GM21367 (cell line): Measurements from ENCODE around the gene RIIAD1.

ENCODE experiments used
- ATAC-seq: cut with Tn5 transposase; IDR thresholded peaks from one replicate; pipeline ENCODE4 v1.9.1; 2021; ENCODE audit not compliant: unreplicated experiment

Gene RIIAD1

GRCh38 chr1:151710187-151710840 is 11.0 kb upstream of the RIIAD1 start:
- ATAC-seq = no peak

GRCh38 chr1:151711044-151711800 is 10.1 kb upstream of the RIIAD1 start:
- no peak for ATAC-seq

- ATAC-seq = no peak
Measured at GRCh38 chr1:151711951-151712350, 9.4 kb upstream of the RIIAD1 start.

- no peak for ATAC-seq
Measured at GRCh38 chr1:151713044-151713443, 8.3 kb upstream of the RIIAD1 start.

- ATAC-seq = no peak
Measured at GRCh38 chr1:151713874-151714273, 7.4 kb upstream of the RIIAD1 start.

GRCh38 chr1:151714820-151715725 is 6.2 kb upstream of the RIIAD1 start:
- ATAC-seq = no peak

GRCh38 chr1:151715726-151716404 is 5.5 kb upstream of the RIIAD1 start:
- no peak for ATAC-seq

GRCh38 chr1:151716405-151716762 is 4.9 kb upstream of the RIIAD1 start:
- ATAC-seq = no peak

- ATAC-seq = no peak
Measured at GRCh38 chr1:151716771-151717631, 4.3 kb upstream of the RIIAD1 start, which contains the start of gene CELF3. Gene CELF3, minus strand, starts transcription at chr1:151716803. Its CDS starts 783 bp downstream, at chr1:151716020.

- ATAC-seq = no peak
Measured at GRCh38 chr1:151718011-151718431, 3.3 kb upstream of the RIIAD1 start.

GRCh38 chr1:151718666-151719065 is 2.7 kb upstream of the RIIAD1 start:
- ATAC-seq = no peak

GRCh38 chr1:151720125-151720524 is 1.2 kb upstream of the RIIAD1 start:
- no peak for ATAC-seq

GRCh38 chr1:151720554-151720953 is 768 bp upstream of the RIIAD1 start:
- ATAC-seq = no peak

- ATAC-seq = no peak
Measured at GRCh38 chr1:151721788-151722510, 627 bp downstream of the RIIAD1 start.

- ATAC-seq = no peak
Measured at GRCh38 chr1:151723726-151724370, 2.5 kb downstream of the RIIAD1 start.

GRCh38 chr1:151728151-151729054 is 7.1 kb downstream of the RIIAD1 start:
- ATAC-seq = no peak

- ATAC-seq = no peak
Measured at GRCh38 chr1:151729157-151729965, 8.0 kb downstream of the RIIAD1 start.
